ENCODE measurements around the gene LDLRAD1.

- TF ChIP-seq REST (tag by site-specific recombination; IDR thresholded peaks at IDR 0.05) (no peak), ZNF112 (tag by site-specific recombination; IDR thresholded peaks at IDR 0.05) (no peak)
Measured at GRCh38 chr1:53999920-54000319, 18.1 kb downstream of the LDLRAD1 start.

Measured in HEK293 (cell line).